HG03196 (cell line): Measurements from ENCODE around the gene TMEM238.
"Not testable (repeated sequence)": the region's sequence is repeated elsewhere in the genome, so short reads cannot be mapped to it uniquely, and the experiment has no call there.

Experiments
- ATAC-seq: cut with Tn5 transposase; IDR thresholded peaks from one replicate; pipeline ENCODE4 v1.9.1; 2021; ENCODE audit not compliant: unreplicated experiment

Gene TMEM238

GRCh38 chr19:55384131-55384919, at the start of gene TMEM238:
TMEM238 (minus strand) TSS chr19:55384292; CDS start chr19:55384259, 33 bp downstream.
- no peak for ATAC-seq

DNA sequence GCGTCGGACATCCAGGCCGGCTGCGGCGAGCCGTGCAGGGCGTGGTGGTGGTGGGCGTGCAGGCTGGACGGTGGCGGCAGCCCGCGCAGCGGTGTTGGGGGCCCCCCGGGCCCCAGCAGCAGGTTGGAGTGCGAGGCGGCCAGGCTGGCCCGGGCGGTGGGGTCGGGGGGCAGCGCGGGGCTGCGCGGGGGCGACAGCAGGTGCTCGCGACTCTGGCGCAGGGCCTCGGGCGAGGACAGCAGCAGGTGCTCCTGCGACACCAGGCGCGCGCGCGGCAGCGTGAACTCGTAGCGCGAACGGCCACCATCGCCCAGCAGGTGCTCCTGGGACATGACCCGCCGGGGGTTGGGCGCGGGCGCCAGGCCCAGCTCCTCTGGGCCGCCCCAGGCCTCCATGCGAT, 49.2 kb upstream of the TMEM238 start:
- ATAC-seq = no peak

GRCh38 chr19:55432241-55432959, 48.3 kb upstream of the TMEM238 start:
- ATAC-seq = no peak

DNA sequence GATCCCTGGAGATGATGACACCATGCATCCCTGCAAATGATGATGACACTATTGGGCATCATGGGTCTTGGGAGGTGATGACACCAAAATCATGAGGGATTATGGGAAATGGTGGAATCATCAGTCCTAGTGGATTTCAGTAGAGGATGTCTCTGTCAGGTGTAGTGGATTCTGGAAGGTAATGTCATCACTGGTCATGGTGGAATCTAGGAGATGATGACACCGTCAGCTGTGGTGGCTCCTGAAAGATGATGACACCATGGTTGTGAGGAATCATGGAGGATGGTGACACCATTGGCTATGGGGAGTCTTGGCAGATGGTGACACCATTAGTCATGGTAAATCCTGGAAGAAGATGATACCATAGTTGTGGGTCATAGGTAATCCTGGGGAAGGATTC, 47.1 kb upstream of the TMEM238 start:
- ATAC-seq = no peak

- ATAC-seq = no peak
Measured at GRCh38 chr19:55426042-55426441, 42.0 kb upstream of the TMEM238 start.

DNA sequence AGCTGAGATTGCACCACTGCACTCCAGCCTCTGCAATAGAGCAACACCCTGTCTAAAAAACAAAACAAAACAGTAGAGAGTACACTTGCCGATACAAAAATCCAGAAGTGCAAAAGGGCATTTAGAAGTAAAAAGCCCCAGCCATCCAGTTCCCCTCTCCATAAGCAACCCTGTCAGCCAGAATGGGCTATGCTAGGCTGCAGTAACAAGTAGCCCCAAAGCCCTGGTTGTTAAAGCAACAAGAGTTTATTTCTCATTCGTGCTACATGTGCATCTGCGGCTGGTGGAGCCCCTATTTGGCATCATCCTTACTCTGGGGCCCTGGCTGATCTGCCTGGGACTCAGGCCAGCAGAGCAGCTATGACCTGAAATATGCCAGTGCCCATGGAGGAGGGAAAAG, 40.4 kb upstream of the TMEM238 start:
- ATAC-seq = no peak

DNA sequence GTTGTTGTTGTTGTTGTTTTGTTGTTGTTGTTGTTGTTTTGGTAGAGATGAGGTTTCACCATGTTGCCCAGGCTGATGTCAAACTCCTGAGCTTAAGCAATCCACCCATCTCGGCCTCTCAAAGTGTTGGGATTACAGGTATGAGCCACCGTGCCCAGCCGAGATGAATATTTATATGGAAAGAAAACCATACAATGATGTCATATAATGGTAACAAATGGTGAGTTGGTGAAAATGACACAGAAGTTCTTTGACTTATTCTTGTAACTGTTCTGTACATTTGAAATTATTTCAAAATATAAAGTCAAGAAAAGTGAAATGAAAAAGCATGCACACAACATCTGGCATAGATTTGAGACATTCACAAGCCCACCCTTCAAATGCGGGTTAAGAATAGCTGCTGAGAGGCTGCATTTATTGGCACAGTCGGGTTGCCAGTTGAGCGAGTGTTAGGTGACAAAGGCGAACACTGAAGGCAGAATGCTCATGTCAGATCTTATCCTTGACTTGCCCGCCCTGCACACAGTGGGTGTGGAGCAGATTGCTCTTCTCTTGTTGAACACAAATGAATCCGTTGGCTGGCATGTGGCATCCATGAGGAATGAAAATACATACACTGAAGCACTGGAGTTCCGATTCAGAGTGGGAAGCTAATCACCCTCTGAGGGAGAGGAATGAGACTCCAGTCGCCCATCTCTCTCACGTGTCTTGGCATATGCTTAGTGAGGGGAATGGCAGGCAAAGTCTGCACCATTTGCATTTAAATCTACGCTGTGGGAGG, 39.3 kb upstream of the TMEM238 start:
- ATAC-seq = no peak

GRCh38 chr19:55421281-55421680, 37.2 kb upstream of the TMEM238 start:
- ATAC-seq = not testable (repeated sequence)

GRCh38 chr19:55419624-55420236, 35.6 kb upstream of the TMEM238 start:
- ATAC-seq = no peak

DNA sequence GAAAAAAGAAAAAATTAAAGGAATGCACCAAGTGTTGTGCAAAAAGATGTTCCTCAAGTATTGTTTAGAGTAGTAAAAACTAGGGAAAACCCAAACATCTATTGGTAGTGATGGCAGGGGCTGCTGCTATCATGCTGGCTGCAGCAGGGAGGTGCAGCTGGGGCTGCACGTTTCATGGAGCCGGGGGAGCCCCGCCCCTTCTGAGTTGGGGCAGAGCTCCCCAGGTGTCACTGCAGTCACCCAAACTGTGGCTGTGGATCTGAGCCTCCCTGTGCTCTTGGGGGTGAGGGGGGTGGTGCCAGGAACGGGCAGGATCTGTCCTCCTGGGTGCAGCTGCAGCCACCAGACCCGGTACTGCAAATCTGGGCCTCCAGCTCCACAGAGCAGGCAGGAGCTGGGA, 35.0 kb upstream of the TMEM238 start:
- ATAC-seq = no peak

- ATAC-seq = no peak
Measured at GRCh38 chr19:55418185-55418584, 34.1 kb upstream of the TMEM238 start.

DNA sequence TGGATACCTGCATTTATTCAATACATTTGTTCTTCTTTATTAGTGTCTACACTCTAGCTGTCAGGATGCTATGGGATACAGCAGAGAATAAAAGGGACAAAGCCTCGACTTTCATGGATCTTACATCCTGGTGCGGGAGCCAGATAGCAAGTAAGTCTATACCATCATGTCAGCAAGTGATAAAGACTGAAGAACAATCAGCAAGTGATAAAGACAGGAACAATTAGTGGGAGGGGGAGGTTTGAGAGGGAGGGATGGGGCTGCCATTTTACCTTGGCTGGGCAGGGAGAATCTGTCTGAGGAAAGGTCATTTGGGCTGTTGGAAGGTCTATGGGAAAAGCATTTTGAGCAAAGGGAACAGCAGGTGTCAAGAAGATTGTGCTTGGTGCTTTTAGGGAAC, 26.1 kb upstream of the TMEM238 start:
- no peak for ATAC-seq

GRCh38 chr19:55409179-55409578, 25.1 kb upstream of the TMEM238 start:
- ATAC-seq = not testable (repeated sequence)

GRCh38 chr19:55408533-55408872, 24.4 kb upstream of the TMEM238 start:
- ATAC-seq = no peak

- ATAC-seq = peak; percentile 85
Measured at GRCh38 chr19:55407800-55408532, 23.9 kb upstream of the TMEM238 start.

GRCh38 chr19:55407550-55407799, 23.4 kb upstream of the TMEM238 start, which contains the start of gene UBE2S:
UBE2S (minus strand) TSS chr19:55407788; CDS start chr19:55407589, 199 bp downstream.
- not testable (repeated sequence) for ATAC-seq

DNA sequence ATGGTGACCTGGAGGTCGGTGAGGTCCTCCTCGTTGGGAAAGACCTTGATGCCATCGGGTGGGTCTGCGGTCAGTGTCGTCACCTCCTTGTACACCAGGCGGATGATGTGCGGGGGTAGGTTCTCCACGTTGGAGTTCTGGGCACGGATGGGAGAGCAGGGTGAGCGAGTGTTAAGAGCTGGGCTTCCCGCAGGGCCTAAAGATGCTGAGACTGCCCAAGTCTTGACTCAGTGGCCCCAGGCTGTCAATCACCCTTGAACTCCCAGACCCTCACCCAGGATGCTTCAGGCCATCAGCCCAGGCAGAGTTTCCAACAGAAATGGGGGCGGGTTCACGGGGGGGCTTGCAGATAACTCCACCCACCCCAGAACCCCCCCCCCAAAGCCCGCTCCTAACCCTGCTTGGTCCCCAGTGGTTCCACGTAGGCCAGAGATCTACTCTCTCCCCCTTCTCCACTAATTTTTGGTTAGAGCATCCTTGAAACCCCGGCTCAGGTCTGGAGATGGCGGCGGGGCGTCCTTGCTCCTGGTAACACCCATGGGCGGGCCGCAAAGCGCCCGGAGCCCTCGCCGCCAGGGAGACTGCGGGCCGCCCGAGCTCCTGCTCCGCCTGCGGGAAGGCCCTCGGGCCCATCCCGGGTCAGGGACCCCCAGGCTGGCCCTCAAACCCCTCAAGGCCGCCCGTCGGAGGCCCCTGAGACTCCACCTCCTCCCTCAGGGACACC, 22.9 kb upstream of the TMEM238 start:
- peak; percentile 11 for ATAC-seq

DNA sequence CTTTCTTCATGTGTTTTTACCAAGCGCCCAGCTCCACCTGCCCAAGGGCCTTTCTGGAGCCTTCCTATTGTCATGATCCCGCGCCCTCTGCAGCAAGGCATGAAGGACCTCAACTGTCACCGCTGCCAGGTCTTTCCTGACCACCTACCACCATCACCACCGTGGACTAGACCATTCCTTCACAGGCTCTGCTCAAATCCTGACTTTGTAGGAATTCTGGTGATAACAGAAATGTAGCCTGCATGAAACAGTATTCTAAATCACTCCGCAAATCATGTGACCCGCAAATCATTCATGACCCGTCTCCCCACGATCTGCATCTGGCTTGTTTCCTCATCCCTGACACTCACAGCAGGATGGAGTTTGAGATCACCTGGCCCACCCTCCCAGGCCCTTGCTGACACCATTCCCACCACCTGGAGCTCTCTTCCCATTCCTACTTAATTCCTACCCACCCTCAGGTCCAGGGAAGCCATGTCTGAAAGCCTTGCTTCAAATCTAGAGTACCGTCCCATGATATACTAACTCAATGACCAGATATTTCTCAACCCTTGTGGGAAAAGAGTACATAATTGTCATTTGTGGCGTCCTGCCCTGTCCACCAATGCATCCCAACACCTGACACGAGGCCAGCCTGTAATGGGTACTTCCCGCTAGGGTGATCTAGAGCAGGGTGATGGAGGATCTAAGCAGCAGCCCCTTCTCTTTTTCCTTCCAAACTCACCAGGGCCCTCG, 22.2 kb upstream of the TMEM238 start:
- no peak for ATAC-seq

DNA sequence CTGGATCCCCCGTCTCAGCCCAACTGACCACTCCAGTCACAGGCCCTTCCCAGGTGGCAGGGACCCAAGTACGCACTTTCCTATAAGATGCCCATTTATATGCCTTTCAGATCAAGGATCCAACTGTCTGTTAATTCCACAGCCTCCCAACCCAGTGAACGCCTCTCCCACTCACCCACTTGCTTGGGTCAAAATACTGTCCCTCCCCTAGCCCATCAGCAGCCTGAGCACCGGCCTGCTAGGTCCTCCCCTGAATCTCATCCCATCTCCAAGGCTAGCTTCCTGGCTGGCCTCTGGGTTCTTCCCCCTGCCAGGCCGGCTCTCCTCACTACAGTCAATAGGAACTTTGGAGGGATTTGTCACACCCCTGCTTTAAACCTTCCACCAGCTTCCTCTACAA, 21.5 kb upstream of the TMEM238 start:
- no peak for ATAC-seq
